ENCODE results near the gene METAP1. TPM values are rescaled to one million over a fixed set of nuclear protein-coding genes. Genes with fewer than 3 reads are reported as not detected.
"Not testable (repeated sequence)": the region's sequence is repeated elsewhere in the genome, so short reads cannot be mapped to it uniquely, and the experiment has no call there.

METAP1 gene
- polyA plus RNA-seq, 1 experiment: 74.0 TPM

DNA sequence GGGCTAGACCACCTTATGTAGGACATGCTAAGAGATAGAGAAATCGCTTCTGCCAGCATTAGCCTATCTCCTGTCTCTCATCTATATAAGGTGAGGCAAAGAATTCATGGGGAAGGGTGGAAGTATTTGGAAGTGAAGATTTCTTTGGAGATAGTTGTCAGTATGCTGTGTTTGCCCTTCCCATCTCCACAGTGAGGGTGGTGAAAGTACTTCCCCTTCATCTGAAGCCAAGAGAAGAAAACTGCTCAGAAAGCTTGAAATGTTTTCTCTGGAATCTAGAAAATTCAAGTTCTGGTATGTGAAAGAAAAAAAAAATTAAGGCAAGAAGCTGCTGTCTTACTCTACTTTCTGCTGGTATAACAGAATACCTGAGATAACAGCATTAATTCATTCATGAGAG, 105.4 kb downstream of the METAP1 start:
- no peak overlapping the region for H3K4me3 ChIP-seq (ENCODE audit: low read depth, low read length)
- TF ChIP-seq, protein P1, sequence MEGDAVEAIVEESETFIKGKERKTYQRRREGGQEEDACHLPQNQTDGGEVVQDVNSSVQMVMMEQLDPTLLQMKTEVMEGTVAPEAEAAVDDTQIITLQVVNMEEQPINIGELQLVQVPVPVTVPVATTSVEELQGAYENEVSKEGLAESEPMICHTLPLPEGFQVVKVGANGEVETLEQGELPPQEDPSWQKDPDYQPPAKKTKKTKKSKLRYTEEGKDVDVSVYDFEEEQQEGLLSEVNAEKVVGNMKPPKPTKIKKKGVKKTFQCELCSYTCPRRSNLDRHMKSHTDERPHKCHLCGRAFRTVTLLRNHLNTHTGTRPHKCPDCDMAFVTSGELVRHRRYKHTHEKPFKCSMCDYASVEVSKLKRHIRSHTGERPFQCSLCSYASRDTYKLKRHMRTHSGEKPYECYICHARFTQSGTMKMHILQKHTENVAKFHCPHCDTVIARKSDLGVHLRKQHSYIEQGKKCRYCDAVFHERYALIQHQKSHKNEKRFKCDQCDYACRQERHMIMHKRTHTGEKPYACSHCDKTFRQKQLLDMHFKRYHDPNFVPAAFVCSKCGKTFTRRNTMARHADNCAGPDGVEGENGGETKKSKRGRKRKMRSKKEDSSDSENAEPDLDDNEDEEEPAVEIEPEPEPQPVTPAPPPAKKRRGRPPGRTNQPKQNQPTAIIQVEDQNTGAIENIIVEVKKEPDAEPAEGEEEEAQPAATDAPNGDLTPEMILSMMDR (IDR thresholded peaks at IDR 0.05; ENCODE audit: low read depth, low read length): no peak
- H3K9me3 ChIP-seq (ENCODE audit: control insufficient read depth, insufficient read depth, low read length): peaks cover 5% of the 10 kb centered on the region; the same call in 1 of the 2 replicates
- no peaks in the 10 kb centered on the region for H3K27me3 ChIP-seq (ENCODE audit: control insufficient read depth, insufficient read depth, low read length)
- POLR2A ChIA-PET: interaction anchor here (0.7 kb wide), 1 partner anchor 40 kb away, joined by 3 read pairs; no protein-coding TSS in a partner anchor
- DNase-seq (ENCODE audit: low read depth, low spot score): no peak
- H3K27ac ChIP-seq (ENCODE audit: low read depth, low read length): no peak overlapping the region
- CTCF ChIA-PET: interaction anchor here (0.8 to 1.4 kb wide), 3 partner anchors 17 to 304 kb away, joined by 3 to 4 read pairs (median 3); partner anchors contain the start of gene METAP1

DNA sequence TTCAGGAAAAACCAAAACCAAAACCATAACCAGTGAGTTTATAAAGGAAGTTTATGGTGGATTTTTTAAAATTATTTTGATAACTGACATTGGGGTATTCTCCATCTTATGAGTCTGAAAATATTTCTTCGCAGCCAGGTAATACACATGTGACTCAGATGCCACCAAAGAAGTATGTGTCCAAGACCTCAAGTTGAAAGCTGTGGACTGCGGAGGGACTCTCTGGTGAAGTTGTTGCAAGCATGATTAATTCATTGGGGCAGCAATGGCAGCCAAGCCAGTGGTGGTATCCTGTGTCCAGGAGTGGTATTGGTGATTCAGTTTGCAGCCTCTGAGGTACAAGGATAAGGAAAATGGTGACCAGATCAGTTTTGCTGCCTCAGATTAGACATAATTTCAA, 107.1 kb downstream of the METAP1 start:
- Histone ChIP-seq H3K27ac (ENCODE audit: low read depth, low read length) (no peak overlapping the region), H3K9me3 (ENCODE audit: control insufficient read depth, insufficient read depth, low read length) (peaks cover 5% of the 10 kb centered on the region; the same call in 1 of the 2 replicates), H3K27me3 (ENCODE audit: control insufficient read depth, insufficient read depth, low read length) (no peaks in the 10 kb centered on the region), H3K4me3 (ENCODE audit: low read depth, low read length) (no peak overlapping the region)
- TF ChIP-seq, protein P1 (IDR thresholded peaks at IDR 0.05; ENCODE audit: low read depth, low read length): no peak
- CTCF ChIA-PET: interaction anchor here (1.0 kb wide), 1 partner anchor 303 kb away, joined by 3 read pairs; no protein-coding TSS in a partner anchor
- no peak for DNase-seq (ENCODE audit: low read depth, low spot score)
- POLR2A ChIA-PET: no interaction called here

DNA sequence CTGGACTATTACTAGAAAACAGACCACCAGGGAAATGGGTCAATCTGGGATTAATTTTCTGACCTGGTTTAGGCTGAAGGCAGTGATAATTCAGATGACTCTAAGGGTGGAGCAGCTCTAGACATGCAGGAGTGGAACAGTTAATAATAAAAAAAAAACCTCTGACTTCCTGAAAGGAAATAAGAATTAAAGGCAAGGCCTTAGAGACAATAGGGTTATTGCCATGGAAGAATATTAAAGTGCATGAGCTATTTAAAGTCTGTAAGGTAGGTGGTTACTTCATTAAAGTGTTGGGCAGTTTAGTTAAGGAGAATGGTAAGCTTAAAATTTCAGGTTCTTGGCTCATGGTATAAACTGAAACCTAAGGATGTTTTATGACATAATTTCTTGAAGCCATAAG, 107.6 kb downstream of the METAP1 start:
- CTCF ChIA-PET: interaction anchor here (0.7 to 1.1 kb wide), 3 partner anchors 15 to 354 kb away, joined by 3 read pairs; no protein-coding TSS in a partner anchor
- H3K27ac ChIP-seq (ENCODE audit: low read depth, low read length): no peak overlapping the region

DNA sequence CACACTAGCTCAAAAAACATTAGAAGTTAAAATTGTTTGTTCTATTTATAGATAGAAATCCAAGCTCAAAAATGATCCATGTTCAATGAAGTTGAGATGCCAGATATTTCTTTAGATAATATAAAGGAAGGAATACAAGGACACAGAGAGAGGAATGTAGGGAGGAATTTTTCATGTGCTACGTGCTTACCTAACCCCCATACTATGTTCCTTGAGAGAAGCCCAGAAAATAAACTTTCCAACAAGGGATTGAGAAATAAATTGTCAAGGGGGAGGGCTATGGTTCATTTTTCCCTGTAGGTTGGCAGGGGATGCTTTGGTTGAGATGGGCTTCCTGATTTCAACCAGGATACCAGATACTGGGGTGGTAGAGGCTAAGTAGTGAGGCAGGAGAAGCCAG, 108.6 kb downstream of the METAP1 start:
- H3K27ac ChIP-seq (ENCODE audit: low read depth, low read length): no peak overlapping the region
- TF ChIP-seq, protein P1 (IDR thresholded peaks at IDR 0.05; ENCODE audit: low read depth, low read length): no peak
- ChIA-PET CTCF (interaction anchor here (0.9 to 1.2 kb wide), 4 partner anchors 14 to 359 kb away, joined by 3 read pairs; no protein-coding TSS in a partner anchor), POLR2A (no interaction called here)
- H3K27me3 ChIP-seq (ENCODE audit: control insufficient read depth, insufficient read depth, low read length): no peaks in the 10 kb centered on the region
- H3K9me3 ChIP-seq (ENCODE audit: control insufficient read depth, insufficient read depth, low read length): peaks cover 5% of the 10 kb centered on the region; the same call in 1 of the 2 replicates
- no peak overlapping the region for H3K4me3 ChIP-seq (ENCODE audit: low read depth, low read length)
- no peak for DNase-seq (ENCODE audit: low read depth, low spot score)

More for the DNA sequence above, 107.6 kb downstream of the METAP1 start:
- Histone ChIP-seq H3K27me3 (ENCODE audit: control insufficient read depth, insufficient read depth, low read length) (no peaks in the 10 kb centered on the region), H3K4me3 (ENCODE audit: low read depth, low read length) (no peak overlapping the region), H3K9me3 (ENCODE audit: control insufficient read depth, insufficient read depth, low read length) (peaks cover 5% of the 10 kb centered on the region; the same call in 1 of the 2 replicates)
- TF ChIP-seq, protein P1 (IDR thresholded peaks at IDR 0.05; ENCODE audit: low read depth, low read length): no peak
- POLR2A ChIA-PET: no interaction called here
- no peak for DNase-seq (ENCODE audit: low read depth, low spot score)

DNA sequence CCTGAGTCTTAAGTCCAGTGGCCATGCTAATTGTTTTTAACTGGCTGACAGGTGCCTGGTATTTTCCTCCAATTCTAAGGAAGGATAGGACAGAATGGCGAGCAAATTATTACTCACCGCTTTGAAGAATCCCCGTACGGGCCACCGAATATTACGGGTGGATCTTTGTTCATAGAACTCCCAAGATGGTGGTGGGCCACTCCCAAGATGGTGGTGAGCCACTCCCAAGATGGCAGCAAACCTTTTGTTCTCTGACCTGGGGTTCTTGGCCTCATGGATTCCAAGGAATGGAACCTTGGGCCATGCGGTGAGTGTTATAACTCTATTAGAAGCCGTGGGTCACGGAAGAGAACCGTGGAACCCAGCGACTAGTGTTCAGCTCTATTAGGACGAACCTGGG, 113.8 kb downstream of the METAP1 start:
- DNase-seq (ENCODE audit: low read depth, low spot score); H3K9me3 ChIP-seq (ENCODE audit: control insufficient read depth, insufficient read depth, low read length); H3K4me3 ChIP-seq (ENCODE audit: low read depth, low read length); H3K27ac ChIP-seq (ENCODE audit: low read depth, low read length); H3K27me3 ChIP-seq (ENCODE audit: control insufficient read depth, insufficient read depth, low read length); POLR2A ChIA-PET: not testable (repeated sequence)
- CTCF ChIA-PET: interaction anchor here (0.9 kb wide), 1 partner anchor 9 kb away, joined by 4 read pairs; no protein-coding TSS in a partner anchor

Small RNAs within 50 kb of the gene (small RNA-seq; reads per million reads assigned to genes)
- gene MIR3684 (ENCODE audit: insufficient read length, low read depth) (11.6 reads per million, percentile 73 among the genes with 10 or more reads in this experiment), gene RNU7-149P (ENCODE audit: insufficient read length, low read depth) (not detected)

Other genes with a start within 250 kb of the METAP1 start
- gene EIF4E, start 66.6 kb upstream of the METAP1 start, polyA plus RNA-seq (2011; rRNA removed): 72.4 and 94.7 TPM in 2 replicates
- 349 and 437 TPM in 2 replicates for gene ADH5, start 93.1 kb downstream of the METAP1 start, polyA plus RNA-seq (2011; rRNA removed)
- gene ADH4, start 148.6 kb downstream of the METAP1 start, polyA plus RNA-seq (2011; rRNA removed): not detected in 2 replicates
- 0.02 TPM in 1 of 2 replicates, not detected in the other for gene ADH6, start 223.5 kb downstream of the METAP1 start, polyA plus RNA-seq (2011; rRNA removed)

All from AG04450 (cell line).